ENCODE data around the gene PHACTR4. TPM values are rescaled to one million over a fixed set of nuclear protein-coding genes. Genes with fewer than 3 reads are reported as not detected.
"Not testable (repeated sequence)": the region's sequence is repeated elsewhere in the genome, so short reads cannot be mapped to it uniquely, and the experiment has no call there.

Gene PHACTR4
- total RNA-seq, 4 donors from 2014 or later = 9.1 to 17.7 (median 13.4) TPM

DNA sequence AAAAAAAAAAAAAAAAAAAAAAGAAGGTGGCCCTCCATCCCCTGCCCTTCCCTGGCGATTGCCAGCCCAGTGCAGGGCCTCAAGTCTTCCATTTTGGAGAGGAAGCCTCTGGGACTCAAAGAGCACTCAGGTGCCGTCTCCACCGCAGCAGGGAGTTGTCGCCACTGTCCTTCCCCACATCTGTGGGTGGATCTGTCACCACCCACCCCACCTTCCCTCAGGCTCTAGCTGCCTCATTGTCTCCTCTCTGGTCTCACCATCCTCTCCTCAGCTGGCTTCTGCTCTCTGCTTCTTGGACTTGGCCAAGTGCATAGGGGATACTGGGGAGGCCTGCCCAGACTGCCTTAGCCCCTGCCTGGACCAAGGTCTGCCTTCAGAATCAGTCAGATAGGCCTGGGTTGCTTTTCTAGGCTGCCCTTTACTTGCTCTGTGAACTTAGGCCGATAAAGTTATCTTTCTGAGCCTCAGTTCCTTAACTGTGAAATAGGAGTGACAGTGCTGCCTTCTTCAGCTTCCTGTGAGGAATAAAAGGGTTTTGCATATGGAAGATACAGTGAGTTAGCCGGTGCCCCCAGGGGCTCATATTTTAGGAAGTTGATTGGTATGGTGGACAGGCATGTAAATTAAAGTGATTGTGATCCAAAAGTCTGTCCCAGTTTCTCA lies 152.1 kb downstream of the PHACTR4 start:
- ATAC-seq (no peak), DNase-seq (no peak)
- H3K9me3 ChIP-seq = no peaks in the 10 kb centered on the region
- intact Hi-C loops (cut with DNase I; ENCODE audit: low total_unique reads) (no loop called here), in situ Hi-C loops (cut with MboI; ENCODE audit: low sequenced_read_pairs in 4 of 4) (loop anchor here in 2 of 4 donors (10.0 to 25.0 kb wide), 3 partner anchors 91 to 366 kb away; no protein-coding TSS in a partner anchor)
- TF ChIP-seq, protein P1, sequence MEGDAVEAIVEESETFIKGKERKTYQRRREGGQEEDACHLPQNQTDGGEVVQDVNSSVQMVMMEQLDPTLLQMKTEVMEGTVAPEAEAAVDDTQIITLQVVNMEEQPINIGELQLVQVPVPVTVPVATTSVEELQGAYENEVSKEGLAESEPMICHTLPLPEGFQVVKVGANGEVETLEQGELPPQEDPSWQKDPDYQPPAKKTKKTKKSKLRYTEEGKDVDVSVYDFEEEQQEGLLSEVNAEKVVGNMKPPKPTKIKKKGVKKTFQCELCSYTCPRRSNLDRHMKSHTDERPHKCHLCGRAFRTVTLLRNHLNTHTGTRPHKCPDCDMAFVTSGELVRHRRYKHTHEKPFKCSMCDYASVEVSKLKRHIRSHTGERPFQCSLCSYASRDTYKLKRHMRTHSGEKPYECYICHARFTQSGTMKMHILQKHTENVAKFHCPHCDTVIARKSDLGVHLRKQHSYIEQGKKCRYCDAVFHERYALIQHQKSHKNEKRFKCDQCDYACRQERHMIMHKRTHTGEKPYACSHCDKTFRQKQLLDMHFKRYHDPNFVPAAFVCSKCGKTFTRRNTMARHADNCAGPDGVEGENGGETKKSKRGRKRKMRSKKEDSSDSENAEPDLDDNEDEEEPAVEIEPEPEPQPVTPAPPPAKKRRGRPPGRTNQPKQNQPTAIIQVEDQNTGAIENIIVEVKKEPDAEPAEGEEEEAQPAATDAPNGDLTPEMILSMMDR (IDR thresholded peaks at IDR 0.05 in 4 of 5, conservative IDR thresholded peaks at IDR 0.05 in 1 of 5) = no peak
- no peak for TF ChIP-seq POLR2A (IDR thresholded peaks at IDR 0.05)
- no peak overlapping the region for H3K4me3 ChIP-seq
- no peaks in the 10 kb centered on the region for H3K27me3 ChIP-seq
- no peak overlapping the region for H3K27ac ChIP-seq
- no peaks in the 10 kb centered on the region for H3K36me3 ChIP-seq
- H3K4me1 ChIP-seq = peaks cover 5 to 13% of the 10 kb centered on the region in 2 donors

- intact Hi-C loops (cut with DNase I; ENCODE audit: low total_unique reads); H3K9me3 ChIP-seq; H3K36me3 ChIP-seq; ATAC-seq; H3K27ac ChIP-seq; H3K27me3 ChIP-seq; DNase-seq; H3K4me3 ChIP-seq: not testable (repeated sequence)
- peaks cover 5 to 12% of the 10 kb centered on the region in 2 donors for H3K4me1 ChIP-seq
- in situ Hi-C loops (cut with MboI; ENCODE audit: low sequenced_read_pairs in 4 of 4) = loop anchor here in 2 of 4 donors (10.0 to 25.0 kb wide), 3 partner anchors 90 to 365 kb away; no protein-coding TSS in a partner anchor
Observed at GRCh38 chr1:28522537-28522936, 153.0 kb downstream of the PHACTR4 start.

DNA sequence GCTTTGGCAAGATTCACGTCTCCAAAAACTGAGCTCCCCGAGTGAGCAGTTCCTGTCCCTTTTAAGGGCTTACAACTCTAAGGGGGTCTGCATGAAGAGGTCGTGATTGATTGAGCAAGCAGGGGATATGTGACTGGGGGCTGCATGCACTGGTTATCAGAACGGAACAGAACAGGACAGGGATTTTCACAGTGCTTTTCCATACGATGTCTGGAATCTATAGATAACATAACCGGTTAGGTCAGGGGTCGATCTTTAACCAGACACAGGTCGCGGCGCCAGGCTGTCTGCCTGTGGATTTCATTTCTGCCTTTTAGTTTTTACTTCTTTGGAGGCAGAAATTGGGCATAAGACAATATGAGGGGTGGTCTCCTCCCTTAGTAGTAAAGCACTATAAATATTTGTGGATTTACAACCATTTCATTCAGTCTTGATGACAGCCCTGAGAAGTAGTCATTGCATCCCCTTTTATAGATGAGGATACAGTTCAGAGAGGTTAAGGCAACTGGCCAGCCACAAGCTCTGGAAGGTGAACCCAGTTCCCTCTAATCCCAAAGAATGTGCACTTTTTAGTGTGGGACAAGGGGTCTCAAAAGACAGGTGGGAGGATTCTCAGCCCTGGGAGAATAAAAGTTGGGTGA lies 155.6 kb downstream of the PHACTR4 start:
- intact Hi-C loops (cut with DNase I; ENCODE audit: low total_unique reads); DNase-seq; H3K9me3 ChIP-seq; H3K27me3 ChIP-seq; H3K4me3 ChIP-seq; ATAC-seq; H3K36me3 ChIP-seq; H3K27ac ChIP-seq; H3K4me1 ChIP-seq: not testable (repeated sequence)
- in situ Hi-C loops (cut with MboI; ENCODE audit: low sequenced_read_pairs in 4 of 4) = loop anchor here in 1 of 4 donors (10.0 kb wide), 1 partner anchor 350 kb away; no protein-coding TSS in a partner anchor

DNA sequence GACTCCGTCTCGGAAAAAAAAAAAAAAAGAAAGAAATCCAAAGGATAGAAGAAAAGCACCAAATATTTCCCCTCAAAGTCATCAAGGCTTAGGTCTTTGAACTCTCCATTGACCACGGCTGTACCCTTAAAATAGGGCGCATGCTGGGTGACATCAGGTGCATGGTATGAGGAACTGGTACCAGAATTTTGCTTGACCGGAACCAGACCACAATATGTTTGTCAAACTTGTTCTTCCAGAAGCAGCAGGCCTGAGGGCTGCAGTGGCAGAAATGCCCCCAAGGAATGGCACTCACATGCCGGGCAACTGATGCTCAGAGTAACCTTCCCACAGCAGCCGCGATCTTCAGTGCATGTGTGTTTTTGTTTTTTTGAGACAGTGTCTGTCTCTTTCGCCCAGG lies 157.3 kb downstream of the PHACTR4 start:
- Histone ChIP-seq H3K4me1 (no peaks in the 10 kb centered on the region), H3K36me3 (no peaks in the 10 kb centered on the region), H3K4me3 (no peak overlapping the region), H3K9me3 (no peaks in the 10 kb centered on the region), H3K27me3 (no peaks in the 10 kb centered on the region), H3K27ac (no peak overlapping the region)
- DNase-seq (no peak), ATAC-seq (no peak)
- no peak for TF ChIP-seq POLR2A (IDR thresholded peaks at IDR 0.05)
- TF ChIP-seq, protein P1 (IDR thresholded peaks at IDR 0.05 in 4 of 5, conservative IDR thresholded peaks at IDR 0.05 in 1 of 5) = no peak
- intact Hi-C loops (cut with DNase I; ENCODE audit: low total_unique reads) = no loop called here
- in situ Hi-C loops (cut with MboI; ENCODE audit: low sequenced_read_pairs in 4 of 4) = loop anchor here in 1 of 4 donors (10.0 kb wide), 1 partner anchor 348 kb away; no protein-coding TSS in a partner anchor

- TF ChIP-seq POLR2A (IDR thresholded peaks at IDR 0.05) = no peak
- TF ChIP-seq, protein P1 (IDR thresholded peaks at IDR 0.05 in 4 of 5, conservative IDR thresholded peaks at IDR 0.05 in 1 of 5) = no peak
- in situ Hi-C loops (cut with MboI; ENCODE audit: low sequenced_read_pairs in 4 of 4) (no loop called here), intact Hi-C loops (cut with DNase I; ENCODE audit: low total_unique reads) (no loop called here)
- H3K4me1 ChIP-seq = no peaks in the 10 kb centered on the region
- DNase-seq (no peak), ATAC-seq (no peak)
- no peak overlapping the region for H3K4me3 ChIP-seq
- H3K27ac ChIP-seq = no peak overlapping the region
- no peaks in the 10 kb centered on the region for H3K9me3 ChIP-seq
- H3K27me3 ChIP-seq = no peaks in the 10 kb centered on the region
- peaks cover 0 to 21% of the 10 kb centered on the region in 2 donors for H3K36me3 ChIP-seq
Observed at GRCh38 chr1:28530456-28530855, 160.9 kb downstream of the PHACTR4 start.

Data from gastrocnemius medialis (tissue), 4 donors.